COR-L47 (cell line): Measurements from ENCODE around the gene TUBGCP3.
"Not testable (repeated sequence)": the region's sequence is repeated elsewhere in the genome, so short reads cannot be mapped to it uniquely, and the experiment has no call there.

Source experiments
- DNase-seq: peaks from one replicate; lab custom pipeline; 2025; lab: John Stamatoyannopoulos, UW

TUBGCP3 gene

GRCh38 chr13:112579310-112579843, 8.6 kb downstream of the TUBGCP3 start:
- no peak for DNase-seq

- no peak for DNase-seq
Measured at GRCh38 chr13:112576768-112577167, 11.2 kb downstream of the TUBGCP3 start.

GRCh38 chr13:112576191-112576590, 11.8 kb downstream of the TUBGCP3 start:
- DNase-seq = no peak

DNA sequence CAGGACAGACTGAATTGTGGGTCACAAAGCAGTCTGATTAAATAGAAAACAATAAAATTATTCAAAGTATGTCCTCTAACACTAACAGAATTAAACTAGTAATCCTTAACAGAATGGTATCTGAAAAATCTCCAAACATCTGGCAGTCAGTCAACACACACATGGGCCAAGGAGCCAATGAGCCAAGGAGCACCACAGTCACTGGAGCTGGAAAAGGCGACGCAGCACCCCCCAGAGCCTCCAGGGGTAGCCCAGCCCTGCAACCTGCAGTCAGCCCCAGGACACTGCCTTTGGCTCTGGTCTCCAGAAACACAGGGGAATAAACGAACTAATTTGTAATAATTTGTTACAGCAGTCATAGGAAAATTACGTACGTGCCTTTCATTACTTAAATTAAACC, 12.3 kb downstream of the TUBGCP3 start:
- no peak for DNase-seq

DNA sequence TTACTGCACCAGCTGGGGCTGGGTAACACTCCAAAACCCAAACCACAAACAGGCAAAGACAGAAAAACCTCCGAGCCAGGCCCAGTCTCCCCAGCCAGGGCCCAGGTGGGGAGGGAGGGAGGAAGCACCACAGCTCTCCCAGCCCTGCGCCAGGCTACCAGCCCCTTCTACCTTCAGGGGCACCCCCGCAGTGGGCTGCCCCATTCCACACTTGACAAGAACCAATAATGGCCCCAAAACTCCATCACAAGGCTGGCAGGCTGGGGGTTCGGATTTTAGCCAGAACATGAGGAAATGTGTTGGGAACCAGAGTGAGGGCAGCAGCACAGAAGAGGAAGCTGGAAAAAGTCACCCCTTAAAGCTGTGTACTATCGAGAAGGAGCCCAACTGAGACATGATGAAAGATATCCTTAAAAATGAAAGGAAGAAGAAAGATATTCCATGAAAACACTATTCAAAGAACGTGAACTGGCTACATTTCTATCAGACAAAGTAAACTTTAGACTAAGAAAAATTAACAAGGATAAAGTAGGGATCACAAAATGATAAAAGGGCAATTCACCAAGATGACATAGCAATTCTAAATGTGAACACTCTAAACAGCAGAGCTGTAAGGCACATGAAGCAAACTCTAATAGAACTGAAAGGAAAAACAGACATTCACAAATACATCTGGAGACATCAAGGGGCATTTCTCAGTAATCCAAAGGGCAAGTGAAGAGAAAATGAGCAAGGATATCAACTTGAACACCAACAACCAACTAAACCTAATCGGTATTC, 12.9 kb downstream of the TUBGCP3 start:
- DNase-seq = no peak

DNA sequence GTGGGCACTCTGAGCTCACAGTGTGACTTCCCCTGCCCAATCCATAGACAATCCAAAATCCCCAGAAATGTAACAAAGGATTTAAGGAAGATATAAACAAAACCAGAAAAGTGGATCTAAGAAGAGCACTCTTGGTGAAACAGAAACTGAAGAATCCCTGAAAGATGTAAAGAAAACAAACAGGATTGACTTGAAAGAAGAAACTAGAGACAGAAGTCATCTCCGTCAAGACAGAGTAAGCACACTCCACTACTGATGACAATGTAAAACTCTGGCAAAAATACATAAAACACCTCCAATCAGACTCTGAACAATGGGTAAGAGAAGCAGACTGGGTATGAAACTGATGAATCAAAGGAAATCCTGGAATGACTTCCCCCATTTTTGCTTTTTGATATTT, 13.5 kb downstream of the TUBGCP3 start:
- no peak for DNase-seq

DNA sequence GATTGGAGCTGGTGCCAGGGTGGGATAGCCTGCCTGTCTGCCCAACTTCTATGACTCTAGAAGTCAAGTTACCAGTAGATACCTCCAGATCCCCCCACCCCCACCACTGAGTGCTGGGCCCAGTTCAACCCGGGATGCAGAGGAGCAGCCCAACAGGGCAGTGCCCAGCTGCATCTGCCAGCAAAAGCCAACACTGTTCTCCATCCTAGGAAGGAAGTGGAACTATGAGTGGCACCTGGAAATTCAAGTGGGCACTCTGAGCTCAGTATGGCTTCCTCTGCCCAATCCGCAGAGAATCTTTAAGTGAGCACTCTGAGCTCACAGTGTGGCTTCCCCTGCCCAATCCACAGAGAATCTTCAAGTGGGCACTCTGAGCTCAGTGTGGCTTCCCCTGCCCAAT, 14.2 kb downstream of the TUBGCP3 start:
- DNase-seq = no peak

DNA sequence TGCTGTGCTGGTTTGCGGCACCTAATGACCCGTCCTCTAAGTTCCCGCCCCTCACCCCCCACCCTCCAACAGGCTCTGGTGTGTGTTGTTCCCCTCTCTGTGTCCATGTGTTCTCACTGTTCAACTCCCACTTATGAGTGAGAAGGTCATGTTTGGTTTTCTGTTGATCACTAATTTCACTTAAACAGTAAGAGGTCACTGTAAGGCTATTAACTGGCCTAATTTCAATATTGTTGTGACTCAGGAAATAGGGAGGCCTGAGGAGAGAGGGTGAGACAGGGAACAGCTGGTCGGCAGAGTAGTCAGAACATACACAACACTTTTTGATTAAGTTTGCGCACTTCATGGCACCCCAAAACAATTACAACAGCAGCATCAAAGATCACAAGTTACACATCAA, 15.6 kb downstream of the TUBGCP3 start:
- DNase-seq = no peak

GRCh38 chr13:112569821-112570220, 18.1 kb downstream of the TUBGCP3 start:
- no peak for DNase-seq

DNA sequence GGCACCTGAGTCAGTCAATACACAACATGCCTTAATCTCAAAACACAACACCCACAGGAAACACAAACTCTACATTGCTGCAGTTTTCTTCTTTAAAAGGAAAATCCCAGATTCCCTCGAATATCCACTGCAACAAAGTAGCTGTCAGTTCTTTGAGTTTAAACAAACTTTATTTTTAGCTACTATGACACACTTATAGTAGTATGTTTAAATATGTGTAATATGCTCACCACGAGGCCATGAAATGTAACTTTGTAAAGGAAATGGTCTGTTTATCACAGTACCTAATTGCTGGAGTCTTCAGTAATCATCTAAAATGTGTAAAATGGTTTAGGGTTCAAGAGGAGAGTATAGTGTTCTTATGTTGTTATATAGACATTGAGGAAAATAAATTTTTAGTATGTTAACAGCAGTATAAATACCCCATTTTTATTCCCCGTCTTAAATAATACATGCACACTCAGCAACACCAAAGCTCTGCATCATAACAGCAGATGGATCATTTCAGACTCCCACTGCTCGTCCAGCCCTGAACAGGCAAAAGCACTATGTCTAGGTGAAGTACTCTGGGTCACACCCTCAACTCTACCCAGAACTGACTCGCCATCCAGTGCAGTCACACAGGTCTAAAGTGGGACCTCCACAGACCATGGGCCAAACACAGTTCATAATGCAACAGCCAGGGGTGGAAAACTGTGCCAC, 20.6 kb downstream of the TUBGCP3 start:
- no peak for DNase-seq

GRCh38 chr13:112562786-112563383, 25.1 kb downstream of the TUBGCP3 start:
- no peak for DNase-seq

GRCh38 chr13:112562254-112562653, 25.7 kb downstream of the TUBGCP3 start:
- no peak for DNase-seq

DNA sequence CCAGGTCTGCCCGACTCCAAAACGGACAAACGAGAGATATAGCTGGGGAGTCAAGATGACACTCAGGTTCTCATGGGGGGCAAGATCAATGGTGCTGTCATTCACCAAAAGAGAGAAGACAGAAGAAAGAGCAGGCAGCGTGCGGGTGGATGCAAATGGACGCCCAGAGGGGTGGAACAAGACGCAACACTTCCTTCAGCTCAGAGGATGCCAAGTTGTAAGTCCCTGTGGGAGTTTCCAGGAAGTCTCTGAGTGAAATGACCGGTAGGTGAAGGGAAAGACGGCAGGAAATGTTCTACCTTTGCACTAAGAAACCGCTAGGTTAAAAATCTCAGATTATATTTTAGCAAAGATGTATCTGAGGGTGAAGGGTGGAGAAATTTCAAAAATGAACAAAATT, 26.5 kb downstream of the TUBGCP3 start:
- DNase-seq = no peak

GRCh38 chr13:112558696-112559418, 29.1 kb downstream of the TUBGCP3 start:
- no peak for DNase-seq

- DNase-seq = no peak
Measured at GRCh38 chr13:112556600-112556999, 31.4 kb downstream of the TUBGCP3 start.

DNA sequence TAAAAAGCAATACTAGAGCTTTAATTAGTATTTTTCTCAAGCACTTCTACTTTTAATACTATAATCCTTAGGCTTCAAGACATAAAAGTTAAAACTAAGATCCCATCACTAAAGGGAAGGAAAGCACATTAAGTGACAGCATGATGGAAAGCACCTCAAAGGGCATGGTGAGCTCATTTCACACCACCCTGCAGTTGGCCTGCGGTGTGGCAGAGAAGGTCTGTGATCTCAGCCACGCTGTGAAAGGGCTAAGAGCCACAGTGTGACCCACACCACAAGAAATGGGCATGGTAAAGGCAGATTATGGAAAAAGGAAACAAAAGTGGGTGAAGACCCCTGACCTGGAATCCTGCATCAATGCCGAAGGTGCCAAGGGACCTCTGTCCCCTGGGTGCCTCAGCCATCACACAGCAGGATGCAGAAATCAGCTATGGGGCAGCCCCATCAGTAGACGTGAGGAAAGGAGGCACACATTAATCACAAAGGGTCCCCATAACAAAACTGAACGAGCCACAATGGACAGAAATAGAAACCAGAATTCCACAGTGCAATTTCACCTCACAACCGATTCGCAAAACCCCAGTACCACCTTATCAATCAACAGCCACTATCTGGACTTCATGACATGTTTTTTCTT, 33.6 kb downstream of the TUBGCP3 start:
- no peak for DNase-seq

GRCh38 chr13:112548975-112549374, 39.0 kb downstream of the TUBGCP3 start:
- DNase-seq = not testable (repeated sequence)

- no peak for DNase-seq
Measured at GRCh38 chr13:112545856-112546255, 42.1 kb downstream of the TUBGCP3 start.

- DNase-seq = no peak
Measured at GRCh38 chr13:112532837-112533745, 54.9 kb downstream of the TUBGCP3 start.

DNA sequence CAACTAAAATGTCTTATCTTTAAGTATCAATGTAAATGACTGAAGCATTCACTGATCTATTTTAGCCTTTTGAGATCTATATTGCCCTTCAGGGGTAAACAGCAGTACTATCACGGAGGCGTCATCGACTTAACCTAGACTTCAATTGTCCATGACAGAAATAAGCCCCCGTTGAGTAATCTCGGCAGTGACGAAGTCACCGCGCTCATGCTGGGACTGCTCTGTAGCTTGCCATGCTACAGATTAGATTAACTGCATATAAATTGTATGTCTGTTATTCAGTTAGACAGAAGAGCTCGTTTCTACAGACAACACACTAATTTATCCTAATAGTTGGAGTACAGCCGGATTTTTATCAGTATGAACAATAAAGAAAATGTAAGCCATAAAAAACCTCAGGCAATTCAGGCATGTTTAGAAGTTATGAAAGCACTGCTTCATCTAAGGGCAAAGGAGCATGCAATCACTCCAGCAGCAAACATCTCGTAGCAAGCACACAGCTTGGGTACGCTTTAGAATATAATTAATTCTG, 56.6 kb downstream of the TUBGCP3 start:
- no peak for DNase-seq
